ENCODE results near the gene CRADD. TPM values are rescaled to one million over a fixed set of nuclear protein-coding genes. Genes with fewer than 3 reads are reported as not detected.

Gene CRADD
- total RNA-seq, 1 experiment from 2014 or later, result 10.1 TPM

DNA sequence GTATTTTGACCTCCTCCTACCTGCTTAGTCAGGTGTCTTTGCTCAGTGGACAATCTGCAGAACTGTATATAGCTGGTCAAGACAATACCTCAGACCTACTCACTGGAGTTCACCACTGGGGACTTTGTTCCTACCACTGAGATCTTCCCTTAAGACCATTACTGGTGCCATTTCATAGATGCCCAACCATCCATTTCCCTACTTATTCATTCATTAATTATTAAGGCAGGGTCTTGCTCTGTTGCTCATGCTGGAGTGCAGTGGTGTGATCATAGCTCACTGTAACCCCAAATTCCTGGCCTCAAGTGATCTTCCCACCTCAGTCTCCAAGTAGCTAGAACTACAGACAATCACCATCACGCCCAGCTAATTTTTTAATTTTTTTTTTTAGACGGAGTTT is 22.8 kb upstream of the CRADD start:
- Mint-ChIP-seq H3K27ac (ENCODE audit: unreplicated experiment) (no peak overlapping the region), H3K4me3 (ENCODE audit: low read depth, unreplicated experiment) (no peak overlapping the region), H3K36me3 (ENCODE audit: insufficient read depth, unreplicated experiment) (no peaks in the 10 kb centered on the region), H3K4me1 (ENCODE audit: low read depth, unreplicated experiment) (no peaks in the 10 kb centered on the region), H3K9me3 (ENCODE audit: low read depth, unreplicated experiment) (no peaks in the 10 kb centered on the region), H3K27me3 (ENCODE audit: unreplicated experiment) (no peaks in the 10 kb centered on the region)
- BruUV-seq (replicated peaks), result no TSS peak
- CTCF ChIA-PET, result interaction anchor here (1.2 kb wide), 1 partner anchor 13 kb away, joined by 3 read pairs; no protein-coding TSS in a partner anchor
- intact Hi-C loops (cut with micrococcal nuclease; ENCODE audit: unreplicated experiment), result no loop called here
- no peak for DNase-seq
- TF ChIP-seq, protein P1, sequence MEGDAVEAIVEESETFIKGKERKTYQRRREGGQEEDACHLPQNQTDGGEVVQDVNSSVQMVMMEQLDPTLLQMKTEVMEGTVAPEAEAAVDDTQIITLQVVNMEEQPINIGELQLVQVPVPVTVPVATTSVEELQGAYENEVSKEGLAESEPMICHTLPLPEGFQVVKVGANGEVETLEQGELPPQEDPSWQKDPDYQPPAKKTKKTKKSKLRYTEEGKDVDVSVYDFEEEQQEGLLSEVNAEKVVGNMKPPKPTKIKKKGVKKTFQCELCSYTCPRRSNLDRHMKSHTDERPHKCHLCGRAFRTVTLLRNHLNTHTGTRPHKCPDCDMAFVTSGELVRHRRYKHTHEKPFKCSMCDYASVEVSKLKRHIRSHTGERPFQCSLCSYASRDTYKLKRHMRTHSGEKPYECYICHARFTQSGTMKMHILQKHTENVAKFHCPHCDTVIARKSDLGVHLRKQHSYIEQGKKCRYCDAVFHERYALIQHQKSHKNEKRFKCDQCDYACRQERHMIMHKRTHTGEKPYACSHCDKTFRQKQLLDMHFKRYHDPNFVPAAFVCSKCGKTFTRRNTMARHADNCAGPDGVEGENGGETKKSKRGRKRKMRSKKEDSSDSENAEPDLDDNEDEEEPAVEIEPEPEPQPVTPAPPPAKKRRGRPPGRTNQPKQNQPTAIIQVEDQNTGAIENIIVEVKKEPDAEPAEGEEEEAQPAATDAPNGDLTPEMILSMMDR (IDR thresholded peaks at IDR 0.05; ENCODE audit: unreplicated experiment), result no peak

DNA sequence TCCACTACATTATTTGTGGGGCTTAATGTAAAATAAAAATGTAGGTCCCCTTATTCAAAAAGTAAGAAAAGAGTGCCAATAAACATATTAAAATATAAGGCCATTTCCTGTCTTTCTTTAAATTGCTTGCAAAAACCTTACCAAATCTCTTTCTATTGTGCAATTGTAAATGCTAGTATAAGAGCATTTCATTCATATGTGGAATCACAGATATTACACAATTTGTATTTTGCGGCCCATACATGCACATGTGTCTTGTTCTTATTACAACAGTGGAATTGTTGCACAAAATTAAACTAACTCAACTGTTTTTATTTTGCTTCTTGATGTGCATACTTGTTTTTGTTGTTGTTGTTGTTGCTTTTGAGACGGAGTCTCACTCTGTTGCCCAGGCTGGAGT is 20.1 kb upstream of the CRADD start:
- H3K4me1 Mint-ChIP-seq (ENCODE audit: low read depth, unreplicated experiment), result no peaks in the 10 kb centered on the region
- TF ChIP-seq, protein P1 (IDR thresholded peaks at IDR 0.05; ENCODE audit: unreplicated experiment), result no peak
- no peaks in the 10 kb centered on the region for H3K27me3 Mint-ChIP-seq (ENCODE audit: unreplicated experiment)
- no peaks in the 10 kb centered on the region for H3K9me3 Mint-ChIP-seq (ENCODE audit: low read depth, unreplicated experiment)
- CTCF ChIA-PET, result no interaction called here
- intact Hi-C loops (cut with micrococcal nuclease; ENCODE audit: unreplicated experiment), result no loop called here
- H3K36me3 Mint-ChIP-seq (ENCODE audit: insufficient read depth, unreplicated experiment), result no peaks in the 10 kb centered on the region
- DNase-seq, result no peak
- BruUV-seq (replicated peaks), result no TSS peak
- H3K27ac Mint-ChIP-seq (ENCODE audit: unreplicated experiment), result no peak overlapping the region
- H3K4me3 Mint-ChIP-seq (ENCODE audit: low read depth, unreplicated experiment), result no peak overlapping the region

DNA sequence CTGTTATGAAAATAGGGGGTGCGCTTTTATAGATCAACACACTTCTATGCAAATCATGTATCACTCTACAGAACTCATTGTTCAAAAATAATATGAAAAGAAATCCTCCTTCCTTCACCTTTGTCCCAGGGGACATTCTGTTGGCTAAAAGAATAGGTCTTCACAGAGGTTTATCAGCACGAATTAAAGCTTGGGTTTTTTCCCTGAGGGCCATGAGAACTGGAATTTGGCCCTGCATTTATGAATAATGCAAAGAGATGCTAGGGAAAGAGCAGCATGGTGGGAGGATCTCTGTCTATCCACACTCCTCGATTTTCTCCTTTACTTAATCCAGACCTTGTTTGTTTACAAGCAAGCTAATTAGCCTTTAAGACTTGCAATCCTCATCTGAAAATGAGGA is 16.2 kb upstream of the CRADD start:
- H3K4me3 Mint-ChIP-seq (ENCODE audit: low read depth, unreplicated experiment), result no peak overlapping the region
- no TSS peak for BruUV-seq (replicated peaks)
- DNase-seq, result no peak
- H3K27ac Mint-ChIP-seq (ENCODE audit: unreplicated experiment), result no peak overlapping the region
- H3K4me1 Mint-ChIP-seq (ENCODE audit: low read depth, unreplicated experiment), result no peaks in the 10 kb centered on the region
- peaks cover 3% of the 10 kb centered on the region for H3K9me3 Mint-ChIP-seq (ENCODE audit: low read depth, unreplicated experiment)
- H3K36me3 Mint-ChIP-seq (ENCODE audit: insufficient read depth, unreplicated experiment), result no peaks in the 10 kb centered on the region
- H3K27me3 Mint-ChIP-seq (ENCODE audit: unreplicated experiment), result no peaks in the 10 kb centered on the region
- TF ChIP-seq, protein P1 (IDR thresholded peaks at IDR 0.05; ENCODE audit: unreplicated experiment), result no peak
- CTCF ChIA-PET, result no interaction called here
- intact Hi-C loops (cut with micrococcal nuclease; ENCODE audit: unreplicated experiment), result no loop called here

DNA sequence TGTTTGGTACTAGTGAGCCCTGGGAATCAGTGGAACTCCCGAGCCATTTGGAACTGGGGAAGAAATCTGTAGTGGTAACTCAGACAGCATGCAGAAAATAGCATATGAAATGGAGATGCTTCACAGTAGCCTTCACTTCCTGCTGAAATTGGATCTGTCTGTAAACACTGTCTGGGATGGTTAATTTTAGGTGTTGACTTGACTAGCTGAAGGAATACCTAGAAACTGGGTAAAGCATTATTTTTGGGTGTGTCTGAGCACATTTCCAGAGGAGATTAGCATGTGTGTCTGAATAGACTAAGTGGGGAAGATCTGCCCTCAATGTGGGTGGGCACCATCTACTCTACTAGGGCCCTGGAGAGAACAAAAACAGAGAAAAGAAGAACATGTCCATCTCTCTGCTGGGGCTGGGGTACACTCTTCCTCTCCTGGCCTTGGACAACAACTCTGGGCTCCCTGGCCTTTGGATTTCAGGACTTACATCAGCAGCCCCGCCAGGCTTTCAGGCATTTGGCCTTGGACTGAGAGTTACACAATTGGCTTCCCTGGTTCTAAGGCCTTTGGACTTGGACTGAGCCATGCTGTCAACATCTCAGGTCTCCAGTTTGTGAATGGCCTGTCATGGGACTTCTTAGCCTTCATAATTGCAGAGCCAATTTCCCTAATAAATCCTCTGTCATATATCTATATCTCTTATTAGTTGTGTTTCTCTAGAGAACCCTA is 14.0 kb upstream of the CRADD start:
- H3K27me3 Mint-ChIP-seq (ENCODE audit: unreplicated experiment), result no peaks in the 10 kb centered on the region
- peaks cover 2% of the 10 kb centered on the region for H3K4me1 Mint-ChIP-seq (ENCODE audit: low read depth, unreplicated experiment)
- no peak for DNase-seq
- BruUV-seq (replicated peaks), result no TSS peak
- H3K36me3 Mint-ChIP-seq (ENCODE audit: insufficient read depth, unreplicated experiment), result no peaks in the 10 kb centered on the region
- no peak overlapping the region for H3K27ac Mint-ChIP-seq (ENCODE audit: unreplicated experiment)
- CTCF ChIA-PET, result no interaction called here
- TF ChIP-seq, protein P1 (IDR thresholded peaks at IDR 0.05; ENCODE audit: unreplicated experiment), result no peak
- no peak overlapping the region for H3K4me3 Mint-ChIP-seq (ENCODE audit: low read depth, unreplicated experiment)
- intact Hi-C loops (cut with micrococcal nuclease; ENCODE audit: unreplicated experiment), result no loop called here
- H3K9me3 Mint-ChIP-seq (ENCODE audit: low read depth, unreplicated experiment), result peaks cover 3% of the 10 kb centered on the region
